LNCaP clone FGC (cell line): Measurements from ENCODE around the gene SNRNP27.

Experiments used
- DNase-seq: peaks from one replicate; pipeline ENCODE4 v3.0.0-alpha.2; 2011; ENCODE audit warnings: low read depth
- H3K4me3 ChIP-seq: 2 replicates; pipeline ENCODE4 v1.5.1; 2011; ENCODE audit warnings: mild to moderate bottlenecking, low read depth, low read length, control low read depth
- TF ChIP-seq, protein P1 (sequence below): IDR thresholded peaks from 2 replicates; pipeline ENCODE4 v1.5.1; 2012; ENCODE audit warnings: mild to moderate bottlenecking; ENCODE audit not compliant: control insufficient read depth, insufficient read depth; ENCODE audit errors: extremely low read depth

The SNRNP27 gene

DNA sequence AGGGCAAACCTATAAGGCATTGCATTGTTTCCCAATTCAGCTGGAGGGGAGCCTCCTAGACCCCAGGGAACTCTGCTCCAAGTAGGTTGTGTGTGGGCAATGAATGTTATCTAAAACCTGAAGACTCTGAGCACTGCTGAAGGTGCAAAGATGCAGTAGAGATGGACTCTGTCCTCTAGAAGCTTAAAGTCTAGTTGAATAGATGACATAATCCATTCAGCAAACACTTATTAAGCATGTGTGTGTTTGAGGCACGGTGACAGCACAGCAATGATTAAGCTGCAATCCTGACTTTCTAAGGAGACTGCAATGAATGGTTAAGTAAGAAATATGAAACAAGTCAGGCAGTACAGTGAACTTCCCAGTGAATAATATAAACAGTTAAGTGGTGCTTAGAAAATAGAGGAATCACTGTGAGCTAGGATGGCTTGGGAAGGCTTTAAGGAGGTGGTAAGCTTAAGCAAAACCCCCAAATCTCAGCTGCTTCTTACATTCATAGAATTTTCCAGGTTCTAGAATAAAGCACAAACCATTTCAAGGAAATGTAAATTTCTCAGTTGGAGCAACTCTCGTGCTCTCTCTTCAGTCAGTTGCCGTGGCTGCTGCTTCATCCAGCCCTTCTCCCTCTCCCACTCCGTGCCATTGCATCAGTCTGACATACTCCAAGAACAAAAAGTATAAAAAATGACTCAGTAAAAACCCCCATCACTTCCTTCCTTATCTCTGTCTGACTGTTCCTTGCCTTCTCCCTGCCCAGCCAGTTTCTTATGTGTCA, 40.3 kb downstream of the SNRNP27 start:
- no peak for DNase-seq
- no peak overlapping the region for H3K4me3 ChIP-seq
- TF ChIP-seq, protein P1, sequence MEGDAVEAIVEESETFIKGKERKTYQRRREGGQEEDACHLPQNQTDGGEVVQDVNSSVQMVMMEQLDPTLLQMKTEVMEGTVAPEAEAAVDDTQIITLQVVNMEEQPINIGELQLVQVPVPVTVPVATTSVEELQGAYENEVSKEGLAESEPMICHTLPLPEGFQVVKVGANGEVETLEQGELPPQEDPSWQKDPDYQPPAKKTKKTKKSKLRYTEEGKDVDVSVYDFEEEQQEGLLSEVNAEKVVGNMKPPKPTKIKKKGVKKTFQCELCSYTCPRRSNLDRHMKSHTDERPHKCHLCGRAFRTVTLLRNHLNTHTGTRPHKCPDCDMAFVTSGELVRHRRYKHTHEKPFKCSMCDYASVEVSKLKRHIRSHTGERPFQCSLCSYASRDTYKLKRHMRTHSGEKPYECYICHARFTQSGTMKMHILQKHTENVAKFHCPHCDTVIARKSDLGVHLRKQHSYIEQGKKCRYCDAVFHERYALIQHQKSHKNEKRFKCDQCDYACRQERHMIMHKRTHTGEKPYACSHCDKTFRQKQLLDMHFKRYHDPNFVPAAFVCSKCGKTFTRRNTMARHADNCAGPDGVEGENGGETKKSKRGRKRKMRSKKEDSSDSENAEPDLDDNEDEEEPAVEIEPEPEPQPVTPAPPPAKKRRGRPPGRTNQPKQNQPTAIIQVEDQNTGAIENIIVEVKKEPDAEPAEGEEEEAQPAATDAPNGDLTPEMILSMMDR, result no peak

DNA sequence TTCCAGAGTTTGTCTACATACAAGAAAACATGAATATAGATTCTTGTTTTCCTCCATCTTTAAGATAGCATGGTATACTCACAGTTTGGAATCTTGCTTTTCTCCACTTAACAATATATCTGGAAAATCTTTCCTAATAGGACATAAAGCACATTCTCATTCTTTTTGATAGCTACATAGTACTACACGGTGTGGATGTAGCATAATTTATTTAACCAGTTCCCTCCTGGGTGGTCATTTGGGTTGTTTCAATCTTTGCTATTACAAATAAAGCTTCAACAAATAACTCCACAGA, 40.8 kb downstream of the SNRNP27 start:
- no peak overlapping the region for H3K4me3 ChIP-seq
- TF ChIP-seq, protein P1, result no peak
- DNase-seq, result no peak

DNA sequence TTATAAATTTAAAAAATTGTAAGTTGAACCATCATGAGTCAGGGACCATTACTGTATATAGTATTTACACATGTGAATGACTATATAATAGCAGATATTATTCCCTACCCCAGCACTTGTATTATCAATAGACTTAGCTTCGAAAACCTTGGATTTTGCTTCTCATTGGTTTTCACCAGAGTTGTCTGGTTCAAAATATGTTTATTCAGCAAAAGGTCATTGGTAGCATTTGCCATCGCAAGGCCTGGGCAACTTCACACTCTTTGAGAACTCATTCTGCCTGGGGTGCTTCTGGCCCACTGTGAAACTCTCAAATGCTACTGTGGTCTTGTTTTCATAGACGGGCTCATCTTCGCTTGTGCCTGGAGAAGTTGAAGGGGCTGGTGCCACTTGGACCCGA, 41.3 kb downstream of the SNRNP27 start:
- TF ChIP-seq, protein P1, result no peak
- no peak overlapping the region for H3K4me3 ChIP-seq
- no peak for DNase-seq

DNA sequence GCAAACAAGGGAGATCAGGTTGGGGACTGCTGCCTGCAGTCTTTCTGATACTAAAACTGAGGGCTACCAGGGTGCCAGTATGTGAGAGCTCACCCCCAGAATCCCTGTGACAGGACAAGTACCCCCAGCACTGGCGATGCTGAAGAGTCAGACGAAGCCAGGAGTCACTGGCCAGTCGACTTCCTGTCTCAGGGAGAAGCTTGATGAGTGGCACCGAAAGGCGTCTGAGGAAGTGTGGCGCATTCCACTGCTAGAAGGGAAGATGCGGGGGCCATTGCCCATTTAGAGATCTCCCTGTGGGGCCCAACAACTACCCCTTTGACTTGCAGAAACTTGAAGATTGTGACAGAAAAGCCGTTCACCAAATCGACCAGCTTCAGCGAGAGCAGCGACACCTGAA, 43.1 kb downstream of the SNRNP27 start:
- TF ChIP-seq, protein P1, result no peak
- no peak for DNase-seq
- no peak overlapping the region for H3K4me3 ChIP-seq

DNA sequence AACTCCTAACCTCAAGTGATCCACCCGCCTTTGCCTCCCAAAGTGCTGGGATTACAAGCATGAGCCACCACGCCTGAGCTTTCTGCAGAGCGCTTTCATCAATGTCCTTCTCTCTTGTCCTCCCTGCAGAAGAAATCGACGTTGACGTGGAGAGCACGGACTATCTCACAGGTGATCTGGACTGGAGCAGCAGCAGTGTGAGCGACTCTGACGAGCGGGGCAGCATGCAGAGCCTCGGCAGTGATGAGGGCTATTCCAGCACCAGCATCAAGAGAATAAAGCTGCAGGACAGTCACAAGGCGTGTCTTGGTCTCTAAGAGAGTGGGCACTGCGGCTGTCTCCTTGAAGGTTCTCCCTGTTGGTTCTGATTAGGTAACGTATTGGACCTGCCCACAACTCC, 44.2 kb downstream of the SNRNP27 start:
- TF ChIP-seq, protein P1, result no peak
- no peak overlapping the region for H3K4me3 ChIP-seq
- DNase-seq, result no peak

DNA sequence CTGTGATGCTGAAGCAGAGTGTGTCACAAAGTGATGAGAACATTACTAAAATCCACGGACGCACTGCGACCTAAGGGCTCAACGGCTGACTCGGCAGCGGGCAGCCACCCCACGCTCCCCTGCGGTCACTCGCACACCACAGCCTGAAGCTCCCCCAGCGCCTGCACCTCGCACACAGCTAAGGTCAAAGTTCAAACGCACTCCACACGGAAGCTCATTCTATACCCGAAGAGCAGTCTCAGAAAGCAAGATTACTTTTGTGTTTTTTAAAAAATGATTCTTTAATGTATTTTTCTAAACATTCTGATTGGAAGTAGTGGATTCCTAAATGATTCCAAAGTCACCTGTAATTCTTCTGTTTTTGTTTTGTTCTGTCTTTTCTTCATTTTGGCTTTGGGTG, 46.0 kb downstream of the SNRNP27 start:
- TF ChIP-seq, protein P1, result no peak
- no peak for DNase-seq
- no peak overlapping the region for H3K4me3 ChIP-seq

DNA sequence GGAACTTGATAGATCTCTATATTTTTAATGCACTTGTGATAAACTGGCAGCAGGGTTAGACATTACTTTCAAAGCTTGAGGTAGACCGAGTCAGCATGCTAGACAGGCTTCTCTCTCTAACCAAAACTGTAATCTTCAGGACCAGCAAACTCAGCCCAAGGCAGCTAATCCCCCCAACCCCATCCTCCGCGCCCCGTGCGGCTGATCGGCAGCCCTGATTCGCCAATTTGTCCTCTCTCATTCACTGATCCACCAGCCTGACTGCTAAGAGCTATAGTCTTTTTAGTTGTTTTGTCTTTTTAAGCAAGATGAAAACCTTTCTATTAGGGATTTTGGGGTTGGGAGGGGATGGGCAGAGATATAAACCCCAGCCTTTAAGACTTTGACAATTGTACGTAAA, 46.9 kb downstream of the SNRNP27 start:
- no peak overlapping the region for H3K4me3 ChIP-seq
- DNase-seq, result no peak
- TF ChIP-seq, protein P1, result no peak
